Left lung (tissue), 10 donors: Measurements from ENCODE around the gene LBHD1. TPM values are rescaled to one million over a fixed set of nuclear protein-coding genes. Genes with fewer than 3 reads are reported as not detected.

Experiments
- ATAC-seq: fragments of 200-7000 bp; cut with Tn5 transposase; one replicate; pipeline ENCODE4 v1.9.1; 2020; ENCODE audit warnings: moderate library complexity
- DNase-seq, 4 donors: peaks; one replicate each; pipeline ENCODE4 v3.0.0-alpha.2; 2013 to 2020
- H3K27ac ChIP-seq, 2 donors: fragments of 200-600 bp; sonication (generic) in 1 of 2; one replicate each; pipeline versions ENCODE4 v1.5.0 to v1.8.0; 2020 to 2021
- H3K27me3 ChIP-seq, 2 donors: fragments of 200-600 bp; sonication (generic) in 1 of 2; one replicate each; pipeline versions ENCODE4 v1.5.0 to v1.8.0; 2020 to 2021
- H3K36me3 ChIP-seq, 2 donors: fragments of 200-600 bp; sonication (generic) in 1 of 2; one replicate each; pipeline versions ENCODE4 v1.5.0 to v1.8.0; 2020 to 2021
- H3K4me1 ChIP-seq, 2 donors: fragments of 200-600 bp; one replicate each; pipeline ENCODE4 v1.8.0; 2021
- H3K4me3 ChIP-seq, 2 donors: fragments of 200-600 bp; sonication (generic) in 1 of 2; one replicate each; pipeline versions ENCODE4 v1.5.0 to v1.8.0; 2020 to 2021; ENCODE audit warnings: mild to moderate bottlenecking in 1 of 2
- H3K9me3 ChIP-seq, 2 donors: fragments of 200-600 bp; sonication (generic) in 1 of 2; one replicate each; pipeline versions ENCODE4 v1.5.0 to v1.8.0; 2020 to 2021
- CTCF ChIP-seq, 2 donors: fragments of 200-600 bp; sonication (generic) in 1 of 2; IDR thresholded peaks; one replicate each; pipeline versions ENCODE4 v1.5.0 to v1.8.0; 2021; ENCODE audit warnings: antibody characterized with exemption in 2 of 2
- intact Hi-C, 2 donors: fragments of 100-400 bp; cut with DNase I; formaldehyde crosslinking; loops; one replicate each; pipeline versions ENCODE4 v1.11.2 to v1.14.2; 2022
- polyA plus RNA-seq, 6 donors: library from polyadenylated mRNA; unstranded; fragments of 120-200 nt; gene quantifications; one replicate each; pipeline ENCODE4 v1.2.1, GENCODE V29; 2013; ENCODE audit not compliant: insufficient read length in 6 of 6
- total RNA-seq, 2 donors: library from RNA; stranded (reverse); fragmentation: NEBNext Ultra II Directional; extraction: Animal tissue kit (Norgen Biotek cat#: 25700); gene quantifications; one replicate each; pipeline ENCODE4 v1.2.1, GENCODE V29; 2021
- donor health status: DM: no; HTN: yes; CAD: no.
- donor health status: DM: no; HTN: no; CAD: no.

LBHD1 gene
- total and polyA plus RNA-seq, 8 donors, result 4.4 to 9.9 (median 8.2) TPM

- Histone ChIP-seq H3K4me1 (peaks cover 5 to 16% of the 10 kb centered on the region in 2 donors), H3K27ac (no peak overlapping the region), H3K36me3 (peaks cover 4 to 99% of the 10 kb centered on the region in 2 donors), H3K27me3 (no peaks in the 10 kb centered on the region), H3K4me3 (no peak overlapping the region), H3K9me3 (no peaks in the 10 kb centered on the region)
- ATAC-seq, result no peak
- intact Hi-C loops, result no loop called here
- no peak for TF ChIP-seq CTCF (IDR thresholded peaks at IDR 0.05)
- no peak for DNase-seq
These were observed 43.4 kb upstream of the LBHD1 start for GRCh38 chr11:62715150-62716130.

- Histone ChIP-seq H3K27me3 (no peaks in the 10 kb centered on the region), H3K36me3 (peaks cover 0 to 82% of the 10 kb centered on the region in 2 donors), H3K27ac (peak overlapping the region; percentile 39 to 49), H3K4me3 (no peak overlapping the region), H3K4me1 (peaks cover 17 to 34% of the 10 kb centered on the region in 2 donors), H3K9me3 (no peaks in the 10 kb centered on the region)
- ATAC-seq, result peak; percentile 49
- DNase-seq, result peak in 1 of 4 donors; percentile 70
- no peak for TF ChIP-seq CTCF (IDR thresholded peaks at IDR 0.05)
- intact Hi-C loops, result no loop called here
These were observed 41.3 kb upstream of the LBHD1 start for GRCh38 chr11:62713343-62713742.

- peaks cover 17 to 38% of the 10 kb centered on the region in 2 donors for H3K4me1 ChIP-seq
- no peaks in the 10 kb centered on the region for H3K27me3 ChIP-seq
- H3K4me3 ChIP-seq, result no peak overlapping the region
- H3K27ac ChIP-seq, result peak overlapping the region; percentile 23 to 49
- DNase-seq, result no peak
- peaks cover 0 to 77% of the 10 kb centered on the region in 2 donors for H3K36me3 ChIP-seq
- intact Hi-C loops, result no loop called here
- no peaks in the 10 kb centered on the region for H3K9me3 ChIP-seq
- no peak for ATAC-seq
- no peak for TF ChIP-seq CTCF (IDR thresholded peaks at IDR 0.05)
These were observed 40.8 kb upstream of the LBHD1 start for GRCh38 chr11:62712861-62713260.

GRCh38 chr11:62712276-62712812 lies 40.3 kb upstream of the LBHD1 start:
- DNase-seq, result no peak
- Histone ChIP-seq H3K27me3 (no peaks in the 10 kb centered on the region), H3K4me1 (peaks cover 17 to 42% of the 10 kb centered on the region in 2 donors), H3K36me3 (peaks cover 0 to 72% of the 10 kb centered on the region in 2 donors), H3K9me3 (no peaks in the 10 kb centered on the region), H3K4me3 (no peak overlapping the region), H3K27ac (peak overlapping the region; percentile 23 to 49)
- intact Hi-C loops, result no loop called here
- no peak for TF ChIP-seq CTCF (IDR thresholded peaks at IDR 0.05)
- ATAC-seq, result no peak

GRCh38 chr11:62710001-62710345 lies 37.9 kb upstream of the LBHD1 start:
- no peak for TF ChIP-seq CTCF (IDR thresholded peaks at IDR 0.05)
- peak overlapping the region; percentile 96 to 97 for H3K27ac ChIP-seq
- H3K4me3 ChIP-seq, result peak overlapping the region; percentile 51 to 59
- intact Hi-C loops, result no loop called here
- H3K36me3 ChIP-seq, result peaks cover 0 to 48% of the 10 kb centered on the region in 2 donors
- ATAC-seq (no peak), DNase-seq (no peak)
- no peaks in the 10 kb centered on the region for H3K9me3 ChIP-seq
- H3K27me3 ChIP-seq, result no peaks in the 10 kb centered on the region
- H3K4me1 ChIP-seq, result peaks cover 29 to 63% of the 10 kb centered on the region in 2 donors
